GM18520 (cell line): Measurements from ENCODE around the gene AUTS2.
"Not testable (repeated sequence)": the region's sequence is repeated elsewhere in the genome, so short reads cannot be mapped to it uniquely, and the experiment has no call there.

Source experiments
- ATAC-seq: cut with Tn5 transposase; IDR thresholded peaks from one replicate; pipeline ENCODE4 v1.9.1; 2021; ENCODE audit not compliant: unreplicated experiment

Gene AUTS2

GRCh38 chr7:70717553-70718329 is 1119.5 kb downstream of the AUTS2 start:
- no peak for ATAC-seq

GRCh38 chr7:70719125-70719524 is 1120.8 kb downstream of the AUTS2 start:
- ATAC-seq = no peak

- no peak for ATAC-seq
Measured at GRCh38 chr7:70720191-70720873, 1122.1 kb downstream of the AUTS2 start.

GRCh38 chr7:70721500-70721899 is 1123.2 kb downstream of the AUTS2 start:
- ATAC-seq = no peak

GRCh38 chr7:70723339-70723738 is 1125.1 kb downstream of the AUTS2 start:
- no peak for ATAC-seq

- no peak for ATAC-seq
Measured at GRCh38 chr7:70725448-70725847, 1127.2 kb downstream of the AUTS2 start.

GRCh38 chr7:70726294-70726693 is 1128.0 kb downstream of the AUTS2 start:
- no peak for ATAC-seq

GRCh38 chr7:70726951-70727378 is 1128.7 kb downstream of the AUTS2 start:
- peak; percentile 67 for ATAC-seq

GRCh38 chr7:70727861-70728260 is 1129.6 kb downstream of the AUTS2 start:
- ATAC-seq = no peak

GRCh38 chr7:70728872-70729552 is 1130.7 kb downstream of the AUTS2 start:
- no peak for ATAC-seq

- not testable (repeated sequence) for ATAC-seq
Measured at GRCh38 chr7:70729553-70730157, 1131.4 kb downstream of the AUTS2 start.

GRCh38 chr7:70730451-70731110 is 1132.3 kb downstream of the AUTS2 start:
- no peak for ATAC-seq

GRCh38 chr7:70733090-70733489 is 1134.8 kb downstream of the AUTS2 start:
- no peak for ATAC-seq

GRCh38 chr7:70734411-70734810 is 1136.1 kb downstream of the AUTS2 start:
- no peak for ATAC-seq

- ATAC-seq = no peak
Measured at GRCh38 chr7:70735313-70735712, 1137.0 kb downstream of the AUTS2 start.

GRCh38 chr7:70736715-70737460 is 1138.6 kb downstream of the AUTS2 start:
- no peak for ATAC-seq

- ATAC-seq = no peak
Measured at GRCh38 chr7:70738151-70738885, 1140.0 kb downstream of the AUTS2 start.

GRCh38 chr7:70739646-70740210 is 1141.5 kb downstream of the AUTS2 start:
- ATAC-seq = no peak

- no peak for ATAC-seq
Measured at GRCh38 chr7:70741666-70742065, 1143.4 kb downstream of the AUTS2 start.
